GM10266 (cell line): ENCODE data around the gene TPO.
A peak's percentile ranks its signal among the peaks of the same experiment; 100 is the strongest.

Source experiments
- DNase-seq: peaks from one replicate; pipeline ENCODE4 v3.0.0; 2012; ENCODE audit errors: extremely low spot score
- TF ChIP-seq, protein P1 (sequence below): IDR thresholded peaks from 2 replicates; pipeline ENCODE4 v1.5.1; 2012; ENCODE audit warnings: mild to moderate bottlenecking, low read depth; ENCODE audit not compliant: control insufficient read depth, insufficient read depth; ENCODE audit errors: missing control alignments

Gene TPO

DNA sequence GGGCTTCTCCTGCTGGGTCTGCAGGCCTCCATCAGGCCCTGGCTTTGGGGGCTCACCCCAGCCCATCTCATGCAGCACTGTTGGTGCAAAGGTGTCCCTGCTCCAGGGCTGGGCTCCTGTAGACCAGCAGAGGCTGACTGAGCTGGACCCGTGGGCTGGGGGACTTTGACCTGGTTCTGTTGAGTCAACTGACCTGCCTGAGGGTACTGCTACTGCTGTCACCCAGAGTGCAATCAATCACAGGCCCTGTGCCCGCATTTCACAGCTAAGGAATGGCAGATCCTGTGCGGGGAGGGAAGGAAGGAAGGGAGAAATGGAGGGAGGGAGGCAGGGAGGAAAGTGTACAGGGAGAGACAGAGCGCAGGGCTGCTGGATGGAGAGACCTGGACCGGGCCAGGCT is 136.8 kb downstream of the TPO start:
- TF ChIP-seq, protein P1, sequence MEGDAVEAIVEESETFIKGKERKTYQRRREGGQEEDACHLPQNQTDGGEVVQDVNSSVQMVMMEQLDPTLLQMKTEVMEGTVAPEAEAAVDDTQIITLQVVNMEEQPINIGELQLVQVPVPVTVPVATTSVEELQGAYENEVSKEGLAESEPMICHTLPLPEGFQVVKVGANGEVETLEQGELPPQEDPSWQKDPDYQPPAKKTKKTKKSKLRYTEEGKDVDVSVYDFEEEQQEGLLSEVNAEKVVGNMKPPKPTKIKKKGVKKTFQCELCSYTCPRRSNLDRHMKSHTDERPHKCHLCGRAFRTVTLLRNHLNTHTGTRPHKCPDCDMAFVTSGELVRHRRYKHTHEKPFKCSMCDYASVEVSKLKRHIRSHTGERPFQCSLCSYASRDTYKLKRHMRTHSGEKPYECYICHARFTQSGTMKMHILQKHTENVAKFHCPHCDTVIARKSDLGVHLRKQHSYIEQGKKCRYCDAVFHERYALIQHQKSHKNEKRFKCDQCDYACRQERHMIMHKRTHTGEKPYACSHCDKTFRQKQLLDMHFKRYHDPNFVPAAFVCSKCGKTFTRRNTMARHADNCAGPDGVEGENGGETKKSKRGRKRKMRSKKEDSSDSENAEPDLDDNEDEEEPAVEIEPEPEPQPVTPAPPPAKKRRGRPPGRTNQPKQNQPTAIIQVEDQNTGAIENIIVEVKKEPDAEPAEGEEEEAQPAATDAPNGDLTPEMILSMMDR: no peak
- DNase-seq: no peak

DNA sequence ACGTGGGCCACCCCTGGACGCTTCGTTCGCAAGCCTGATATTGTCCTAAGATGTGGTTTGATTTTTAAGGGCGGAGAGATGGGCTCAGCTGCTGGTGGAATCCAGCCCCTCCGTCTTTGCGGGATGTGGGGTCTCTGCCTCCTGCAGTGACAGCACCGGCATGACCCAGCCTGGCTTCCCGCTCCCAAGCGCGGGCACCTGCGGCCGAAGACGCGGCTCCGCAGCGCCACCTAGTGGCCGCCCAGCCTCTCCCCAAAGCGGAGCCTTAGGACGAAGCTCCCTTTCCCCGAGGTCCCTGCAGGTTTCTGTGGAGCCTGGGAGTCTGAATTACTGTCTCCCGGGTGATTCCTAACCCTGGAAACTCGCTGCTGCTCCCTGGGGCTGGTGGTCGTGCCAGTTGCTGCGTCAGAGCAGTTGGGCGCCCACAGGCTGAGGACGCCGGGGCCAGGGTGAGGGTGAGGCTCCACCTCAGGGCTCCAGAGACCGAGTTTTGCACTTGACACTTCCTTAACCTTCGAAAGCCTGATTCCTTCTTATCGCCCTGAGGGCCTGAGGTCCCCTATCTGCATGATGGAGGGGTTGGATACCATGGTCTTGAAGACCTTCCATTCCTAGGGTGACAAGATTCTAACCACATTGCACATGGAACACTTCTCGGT is 137.5 kb downstream of the TPO start:
- peak; percentile 70 for DNase-seq

DNA sequence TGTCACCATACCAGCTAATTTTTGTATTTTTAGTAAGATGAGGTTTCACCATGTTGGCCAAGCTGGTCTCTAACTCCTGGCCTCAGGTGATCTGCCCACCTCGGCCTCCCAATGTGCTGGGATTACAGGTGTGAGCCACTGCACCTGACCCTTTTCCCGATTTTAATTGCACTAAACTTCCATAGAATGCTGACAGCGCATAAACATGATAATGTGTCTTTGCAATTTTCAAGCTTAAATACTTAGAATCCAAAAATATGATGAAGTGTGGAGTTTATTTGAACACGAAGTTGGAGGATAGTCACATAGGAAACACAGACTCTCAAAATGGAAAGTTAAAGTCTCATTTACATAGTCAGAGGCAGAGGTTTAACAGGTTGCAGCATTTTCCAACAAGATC is 138.6 kb downstream of the TPO start:
- DNase-seq: no peak
- TF ChIP-seq, protein P1: no peak

More for the DNA sequence above, 137.5 kb downstream of the TPO start:
- TF ChIP-seq, protein P1: peak; percentile 89

DNA sequence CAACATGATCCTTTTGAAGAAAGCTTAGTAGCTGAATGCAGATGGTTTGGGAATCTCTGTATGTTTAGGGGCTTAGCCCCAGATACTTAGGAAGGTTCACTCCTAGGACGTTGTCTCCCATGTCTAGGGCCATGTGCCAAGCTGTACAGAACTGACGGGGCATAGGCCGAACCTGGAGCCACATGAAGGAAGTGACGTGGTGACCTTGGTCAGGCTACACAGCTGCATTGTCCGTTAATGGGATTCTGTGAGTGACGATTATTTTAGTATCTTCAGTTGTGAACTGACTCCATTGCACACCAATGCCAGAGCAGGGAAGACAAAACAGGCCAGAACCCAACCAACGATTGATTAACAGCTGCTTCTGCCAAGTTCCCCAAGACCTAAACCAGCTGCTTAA is 139.3 kb downstream of the TPO start:
- TF ChIP-seq, protein P1: no peak
- no peak for DNase-seq

DNA sequence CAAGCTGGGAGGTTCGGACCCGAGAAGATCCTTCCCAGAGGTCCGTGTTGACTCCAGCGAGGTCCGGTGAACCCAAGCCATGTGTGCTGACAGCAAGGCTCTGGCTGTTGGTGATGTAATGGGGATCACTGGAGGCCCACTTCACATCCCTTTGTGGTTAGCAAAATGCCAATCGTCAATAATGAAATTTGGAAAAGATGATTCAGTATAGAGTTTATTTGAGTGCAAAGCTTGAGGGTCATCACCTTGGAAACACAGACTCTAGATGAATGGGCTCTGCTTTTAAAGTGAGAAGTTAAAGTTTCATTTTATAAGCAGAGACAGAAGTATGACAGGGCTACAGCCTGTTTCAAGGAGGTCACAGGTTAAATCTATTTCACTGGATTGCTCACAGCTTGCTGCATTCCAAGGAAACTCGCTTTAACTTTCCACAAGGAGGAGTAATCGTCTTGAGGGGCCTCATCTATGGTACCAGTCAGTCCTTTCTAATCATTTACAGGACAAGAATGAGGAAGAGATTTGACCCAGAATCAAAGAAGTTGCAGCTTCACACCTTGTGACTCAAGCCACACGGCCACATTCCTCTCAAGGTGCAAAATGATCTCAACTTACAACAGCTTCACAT is 140.5 kb downstream of the TPO start:
- TF ChIP-seq, protein P1: no peak
- DNase-seq: no peak

DNA sequence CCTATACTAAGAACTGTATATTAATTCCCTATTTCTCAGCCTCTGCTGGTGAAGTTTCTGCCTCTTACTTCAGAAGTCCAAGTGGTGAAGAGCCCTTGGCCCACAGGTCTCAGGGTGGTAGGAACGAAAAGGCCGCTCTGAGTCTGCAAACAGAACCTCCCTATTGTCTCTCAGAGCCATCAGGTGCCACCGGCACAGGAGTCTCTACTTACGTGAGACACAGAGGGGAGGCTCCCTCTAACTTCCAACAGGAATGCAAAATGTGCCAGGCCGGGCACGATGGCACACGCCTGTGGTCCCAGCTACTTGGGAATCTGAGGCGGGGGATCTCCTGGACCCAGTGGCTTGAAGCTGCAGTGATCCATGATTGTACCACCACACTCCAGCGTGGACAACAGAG is 143.0 kb downstream of the TPO start:
- DNase-seq: no peak
- TF ChIP-seq, protein P1: no peak

DNA sequence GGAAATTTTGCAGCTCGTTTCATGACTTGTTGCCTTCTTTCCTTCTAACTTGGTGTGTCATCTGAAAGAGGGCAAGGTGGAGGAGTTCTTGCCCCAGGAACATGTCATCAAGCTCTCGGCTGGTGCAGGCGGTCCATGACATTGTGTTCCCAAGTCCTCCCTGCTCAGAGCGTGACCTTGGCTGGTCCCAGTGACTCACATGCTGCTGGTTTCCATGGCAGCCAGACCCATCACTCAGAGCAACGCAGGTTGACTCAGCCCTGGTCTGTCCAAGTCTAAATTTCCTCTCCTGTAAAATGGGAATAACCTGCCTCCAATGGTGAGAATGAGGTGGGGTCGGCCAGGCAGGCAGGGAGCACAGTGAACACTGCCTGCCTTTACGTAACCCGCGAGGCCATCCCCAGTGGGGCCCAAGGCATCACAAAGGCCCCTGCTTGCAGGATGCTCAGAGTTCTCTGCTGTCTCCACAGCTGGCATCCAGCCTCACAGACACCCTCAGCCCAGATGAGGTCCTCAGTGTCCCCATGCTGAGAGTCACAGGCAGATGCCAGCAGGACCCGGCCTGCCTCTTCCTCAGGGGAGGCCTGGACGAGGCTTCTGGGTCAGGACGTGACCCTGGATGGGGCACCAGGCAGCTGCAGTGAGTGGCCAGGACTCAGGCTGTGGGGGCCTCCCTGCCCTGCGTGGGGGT is 143.7 kb downstream of the TPO start:
- TF ChIP-seq, protein P1: no peak

More for the DNA sequence above, 143.7 kb downstream of the TPO start:
- no peak for DNase-seq
